Naive thymus-derived CD4-positive, alpha-beta T cell (primary cell): ENCODE data around the gene SLC25A14. TPM values are rescaled to one million over a fixed set of nuclear protein-coding genes. Genes with fewer than 3 reads are reported as not detected.

Experiments used
- ATAC-seq: fragments of 150-1000 bp; cut with Tn5 transposase; 2 replicates; pipeline ENCODE4 v1.10.0; 2021; ENCODE audit warnings: mild to moderate bottlenecking, moderate library complexity
- CTCF ChIA-PET: fragments of 350-600 bp; sonication (Branson Sonifier 250); formaldehyde crosslinking; loops from one replicate; lab custom pipeline; 2021; ENCODE audit warnings: antibody characterized with exemption; lab: Charles Lee
- POLR2A ChIA-PET: fragments of 350-600 bp; sonication (Branson Sonifier 250); formaldehyde crosslinking; loops from one replicate; lab custom pipeline; 2021; ENCODE audit warnings: antibody characterized with exemption, inconsistent platforms; lab: Charles Lee
- DNase-seq, 9 donors: peaks; one replicate each; pipeline versions ENCODE4 v3.0.0 to v3.0.0-alpha.2; 2020 to 2022; ENCODE audit warnings: mixed read lengths in 1 of 9
- H3K27ac ChIP-seq: one replicate; pipeline ENCODE4 v1.7.0; 2013; ENCODE audit warnings: mild to moderate bottlenecking, low read depth, low read length, moderate library complexity
- H3K27me3 ChIP-seq, 2 donors: one replicate each; pipeline ENCODE4 v1.7.0; 2013; ENCODE audit warnings: low read length in 2 of 2, mild to moderate bottlenecking in 2 of 2, moderate library complexity in 2 of 2; ENCODE audit not compliant: control insufficient read depth in 2 of 2, insufficient read depth in 2 of 2
- H3K36me3 ChIP-seq, 3 experiments: 1 replicate in 2 of 3; 2 replicates in 1 of 3; pipeline ENCODE4 v1.7.0; 2013; ENCODE audit warnings: low read length in 3 of 3, mild to moderate bottlenecking in 3 of 3, moderate library complexity in 1 of 3; ENCODE audit not compliant: insufficient read depth in 3 of 3, control insufficient read depth in 2 of 3
- H3K4me1 ChIP-seq, 2 donors: one replicate each; pipeline ENCODE4 v1.7.0; 2013; ENCODE audit warnings: low read length in 2 of 2, mild to moderate bottlenecking in 2 of 2, moderate library complexity in 1 of 2; ENCODE audit not compliant: control insufficient read depth in 2 of 2, insufficient read depth in 2 of 2
- H3K4me3 ChIP-seq: 2 replicates; pipeline ENCODE4 v1.7.0; 2013; ENCODE audit warnings: mild to moderate bottlenecking, low read length
- H3K9me3 ChIP-seq, 3 experiments: 1 replicate in 2 of 3; 2 replicates in 1 of 3; pipeline ENCODE4 v1.7.0; 2013; ENCODE audit warnings: low read length in 3 of 3; ENCODE audit not compliant: control insufficient read depth in 2 of 3
- H3K27ac Mint-ChIP-seq, 9 donors: one replicate each; pipeline ENCODE4 v1.8.0; 2020 to 2022; ENCODE audit warnings: mixed read lengths in 9 of 9, mild to moderate bottlenecking in 8 of 9, moderate library complexity in 5 of 9, inconsistent platforms in 2 of 9
- H3K27me3 Mint-ChIP-seq, 5 donors: one replicate each; pipeline ENCODE4 v1.8.0; 2021 to 2022; ENCODE audit warnings: mixed read lengths in 5 of 5, mild to moderate bottlenecking in 1 of 5
- H3K36me3 Mint-ChIP-seq, 5 donors: one replicate each; pipeline ENCODE4 v1.8.0; 2020 to 2022; ENCODE audit warnings: mixed read lengths in 5 of 5, mild to moderate bottlenecking in 3 of 5, inconsistent platforms in 1 of 5
- H3K4me1 Mint-ChIP-seq, 7 donors: one replicate each; pipeline ENCODE4 v1.8.0; 2020 to 2022; ENCODE audit warnings: mixed read lengths in 7 of 7, mild to moderate bottlenecking in 3 of 7, inconsistent platforms in 1 of 7
- H3K4me3 Mint-ChIP-seq, 10 donors: one replicate each; pipeline ENCODE4 v1.8.0; 2020 to 2022; ENCODE audit warnings: mild to moderate bottlenecking in 10 of 10, mixed read lengths in 10 of 10, moderate library complexity in 6 of 10, inconsistent platforms in 2 of 10
- H3K9me3 Mint-ChIP-seq, 11 donors: one replicate each; pipeline ENCODE4 v1.8.0; 2020 to 2022; ENCODE audit warnings: mixed read lengths in 11 of 11, mild to moderate bottlenecking in 4 of 11, inconsistent platforms in 1 of 11, moderate library complexity in 1 of 11
- intact Hi-C, 2 donors: fragments of 100-400 bp; cut with micrococcal nuclease; formaldehyde crosslinking; loops; one replicate each; pipeline ENCODE4 v1.15.1; 2023
- polyA plus RNA-seq, 2 donors: library from polyadenylated mRNA; unstranded; fragments of 300-500 nt; fragmentation: Illumina TruSeq; gene quantifications; one replicate each; pipeline ENCODE4 v1.2.3, GENCODE V29; 2021
- total RNA-seq, 6 experiments: library from RNA in 5 of 6; stranded (reverse) in 5 of 6; gene quantifications; 1 replicate in 5 of 6; 2 replicates in 1 of 6; pipeline ENCODE4 v1.2.3 and lab custom pipeline; 2021 to 2026

Gene SLC25A14
- total and polyA plus RNA-seq, 7 experiments from 2014 or later = 5.5 to 14.3 (median 13.2) TPM

DNA sequence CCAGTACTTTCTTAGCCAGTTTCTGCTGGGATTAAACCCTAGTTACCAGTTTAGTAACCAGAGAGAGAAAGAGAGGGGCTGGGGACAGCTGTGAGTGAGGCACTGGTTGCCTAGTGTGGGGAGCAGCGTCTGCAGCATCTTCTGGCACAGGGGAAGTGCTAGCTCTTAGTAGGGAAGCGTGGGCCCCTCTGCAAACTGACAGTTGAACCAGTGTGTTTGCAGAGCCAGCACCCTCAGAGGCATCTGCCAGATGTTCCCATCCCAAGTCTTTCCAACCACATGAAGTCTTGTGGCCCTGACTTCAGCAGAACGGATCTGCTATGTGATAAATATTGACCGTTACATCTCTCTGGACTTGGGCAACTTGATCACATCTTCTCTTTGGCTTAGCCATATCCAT is 77.1 kb downstream of the SLC25A14 start:
- Mint-ChIP-seq H3K27ac (no peak overlapping the region), H3K36me3 (peaks cover 0 to 12% (median 3%) of the 10 kb centered on the region in 5 donors), H3K4me1 (no peaks in the 10 kb centered on the region), H3K4me3 (no peak overlapping the region), H3K27me3 (no peaks in the 10 kb centered on the region), H3K9me3 (peaks cover 0 to 2% (median 0%) of the 10 kb centered on the region in 11 donors)
- H3K27me3 ChIP-seq = no peaks in the 10 kb centered on the region
- no peak overlapping the region for H3K27ac ChIP-seq
- ChIA-PET POLR2A (no interaction called here), CTCF (no interaction called here)
- intact Hi-C loops = no loop called here
- H3K9me3 ChIP-seq = no peaks in the 10 kb centered on the region
- H3K4me3 ChIP-seq = no peak overlapping the region
- DNase-seq = no peak
- ATAC-seq = no peak
- no peaks in the 10 kb centered on the region for H3K4me1 ChIP-seq
- peaks cover 0 to under 1% (median 0%) of the 10 kb centered on the region in 3 experiments for H3K36me3 ChIP-seq

DNA sequence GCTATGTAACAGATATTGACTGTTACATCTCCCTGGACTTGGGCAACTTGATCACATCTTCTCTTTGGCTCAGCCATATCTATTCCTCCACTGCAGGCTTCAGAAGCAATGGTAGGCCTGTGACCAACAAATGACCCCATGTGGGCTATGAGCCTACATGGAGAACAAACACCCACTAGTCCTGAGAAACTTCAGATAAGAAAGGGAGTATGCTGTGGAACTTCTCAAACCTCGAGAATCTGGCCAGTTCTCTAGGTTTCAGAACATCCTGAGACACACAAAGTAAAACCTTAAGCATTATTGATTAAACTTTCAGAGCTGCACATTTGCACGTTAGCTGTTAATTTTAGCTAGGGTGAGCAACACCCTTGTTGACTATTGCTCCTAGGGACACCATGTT is 78.3 kb downstream of the SLC25A14 start:
- Mint-ChIP-seq H3K27ac (no peak overlapping the region), H3K27me3 (no peaks in the 10 kb centered on the region), H3K36me3 (peaks cover 0 to 5% (median 0%) of the 10 kb centered on the region in 5 donors), H3K4me1 (no peaks in the 10 kb centered on the region), H3K9me3 (no peaks in the 10 kb centered on the region), H3K4me3 (no peak overlapping the region)
- ATAC-seq (no peak), DNase-seq (no peak)
- H3K27me3 ChIP-seq = no peaks in the 10 kb centered on the region
- CTCF ChIA-PET = no interaction called here
- no peak overlapping the region for H3K27ac ChIP-seq
- POLR2A ChIA-PET = no interaction called here
- no peaks in the 10 kb centered on the region for H3K36me3 ChIP-seq
- H3K4me3 ChIP-seq = no peak overlapping the region
- intact Hi-C loops = no loop called here
- H3K4me1 ChIP-seq = no peaks in the 10 kb centered on the region
- no peaks in the 10 kb centered on the region for H3K9me3 ChIP-seq

DNA sequence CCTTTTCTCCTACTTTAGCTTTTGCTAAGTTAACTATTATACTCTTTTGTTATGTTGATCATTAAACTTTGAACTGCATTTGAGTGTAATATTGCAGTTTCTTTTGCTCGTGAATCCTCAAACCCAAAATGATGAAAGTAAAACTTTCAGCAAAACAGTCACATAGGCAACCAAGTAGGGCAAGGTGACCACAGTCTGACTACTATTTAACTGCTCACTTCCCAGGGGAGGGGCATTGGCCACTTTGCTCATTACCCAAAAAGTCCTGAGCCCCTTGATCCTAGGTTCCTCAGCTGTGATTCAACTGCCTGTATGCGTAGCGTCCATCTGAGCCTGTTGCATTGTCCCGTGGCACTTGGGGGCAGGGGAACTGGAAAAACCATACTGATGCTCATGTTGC is 79.0 kb downstream of the SLC25A14 start:
- ChIA-PET POLR2A (no interaction called here), CTCF (interaction anchor here (0.6 kb wide), 1 partner anchor 463 kb away, joined by 3 read pairs; no protein-coding TSS in a partner anchor)
- Histone ChIP-seq H3K36me3 (no peaks in the 10 kb centered on the region), H3K9me3 (no peaks in the 10 kb centered on the region), H3K27me3 (no peaks in the 10 kb centered on the region), H3K4me1 (no peaks in the 10 kb centered on the region), H3K27ac (no peak overlapping the region), H3K4me3 (no peak overlapping the region)
- H3K4me1 Mint-ChIP-seq = no peaks in the 10 kb centered on the region
- H3K27ac Mint-ChIP-seq = no peak overlapping the region
- DNase-seq = no peak
- H3K9me3 Mint-ChIP-seq = no peaks in the 10 kb centered on the region
- H3K27me3 Mint-ChIP-seq = peaks cover 0 to 2% (median 0%) of the 10 kb centered on the region in 5 donors
- peaks cover 0 to 5% (median 0%) of the 10 kb centered on the region in 5 donors for H3K36me3 Mint-ChIP-seq
- intact Hi-C loops = no loop called here
- H3K4me3 Mint-ChIP-seq = no peak overlapping the region
- ATAC-seq = no peak

DNA sequence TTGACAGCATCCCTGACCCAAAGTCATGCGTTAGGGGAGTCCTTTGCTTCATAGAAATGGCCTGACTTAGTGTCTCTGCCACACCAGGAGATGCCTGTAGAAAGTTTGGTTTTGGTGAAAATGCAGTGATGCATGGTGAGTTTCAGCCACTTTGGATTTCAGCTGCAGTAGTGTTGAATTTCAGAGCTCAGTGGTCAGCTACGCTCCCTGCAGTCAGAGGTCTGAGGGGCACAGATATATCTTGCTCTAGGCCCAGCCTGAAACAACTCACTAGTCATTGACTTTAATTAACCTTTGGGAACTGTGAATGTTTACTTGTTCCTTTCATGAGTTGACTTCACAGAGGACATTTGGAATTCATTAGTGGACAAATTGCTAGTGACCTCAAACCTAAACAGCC is 79.5 kb downstream of the SLC25A14 start:
- Mint-ChIP-seq H3K27me3 (peaks cover 0 to 2% (median 0%) of the 10 kb centered on the region in 5 donors), H3K27ac (no peak overlapping the region), H3K4me3 (no peak overlapping the region), H3K9me3 (no peaks in the 10 kb centered on the region), H3K4me1 (no peaks in the 10 kb centered on the region), H3K36me3 (peaks cover 0 to 3% (median 0%) of the 10 kb centered on the region in 5 donors)
- H3K4me1 ChIP-seq = no peaks in the 10 kb centered on the region
- ATAC-seq (no peak), DNase-seq (no peak)
- no peaks in the 10 kb centered on the region for H3K27me3 ChIP-seq
- POLR2A ChIA-PET = no interaction called here
- H3K9me3 ChIP-seq = no peaks in the 10 kb centered on the region
- CTCF ChIA-PET = no interaction called here
- H3K4me3 ChIP-seq = no peak overlapping the region
- H3K27ac ChIP-seq = no peak overlapping the region
- no peaks in the 10 kb centered on the region for H3K36me3 ChIP-seq
- intact Hi-C loops = no loop called here

Other genes starting within 250 kb of the SLC25A14 start
- 10 to 100 TPM; 20.7 to 48.9 (median 23.7) TPM for gene ELF4, start 229.4 kb upstream of the SLC25A14 start, total RNA-seq
- gene ELF4, start 229.4 kb upstream of the SLC25A14 start, polyA plus RNA-seq = 10 to 100 TPM in 1 of 2 donors, 1 to 10 TPM in 1; 8.5 to 16.9 TPM
- gene AIFM1, start 174.1 kb upstream of the SLC25A14 start, total RNA-seq = 10 to 100 TPM; 11.6 to 35.8 (median 21.1) TPM
- 10 to 100 TPM; 24.8 to 35.4 TPM for gene AIFM1, start 174.1 kb upstream of the SLC25A14 start, polyA plus RNA-seq
- gene RAB33A, start 168.0 kb upstream of the SLC25A14 start, total RNA-seq = 10 to 100 TPM in 3 of 5 experiments, 1 to 10 TPM in 2; 2.9 to 25.6 (median 11.9) TPM
- 10 to 100 TPM in 1 of 2 donors, 1 to 10 TPM in 1; 7.6 to 15.6 TPM for gene RAB33A, start 168.0 kb upstream of the SLC25A14 start, polyA plus RNA-seq
- 1 to 10 TPM; 3.9 to 5.6 (median 4.4) TPM for gene ZNF280C, start 71.0 kb upstream of the SLC25A14 start, total RNA-seq
- 1 to 10 TPM; 2.4 to 2.5 TPM for gene ZNF280C, start 71.0 kb upstream of the SLC25A14 start, polyA plus RNA-seq
- not detected for gene GPR119, start 45.8 kb downstream of the SLC25A14 start, total RNA-seq
- gene GPR119, start 45.8 kb downstream of the SLC25A14 start, polyA plus RNA-seq = not detected
- 10 to 100 TPM; 15.9 to 31.4 (median 26.4) TPM for gene RBMX2, start 62.1 kb downstream of the SLC25A14 start, total RNA-seq
- gene RBMX2, start 62.1 kb downstream of the SLC25A14 start, polyA plus RNA-seq = 10 to 100 TPM; 14.9 to 25.0 TPM